Ectodermal cell (in vitro differentiated cells): Measurements from ENCODE around the gene MAP3K20.
"Not testable (repeated sequence)": the region's sequence is repeated elsewhere in the genome, so short reads cannot be mapped to it uniquely, and the experiment has no call there.

Experiments
- H3K27ac ChIP-seq: 2 replicates; pipeline ENCODE4 v1.7.0; 2013; ENCODE audit warnings: mild to moderate bottlenecking, low read depth, low read length; ENCODE audit not compliant: insufficient read depth, poor library complexity, severe bottlenecking
- H3K27me3 ChIP-seq: 2 replicates; pipeline ENCODE4 v1.7.0; 2013; ENCODE audit warnings: mild to moderate bottlenecking, low read length; ENCODE audit not compliant: insufficient read depth, control insufficient read depth, poor library complexity, severe bottlenecking
- H3K36me3 ChIP-seq: one replicate; pipeline ENCODE4 v1.7.0; 2013; ENCODE audit warnings: low read length; ENCODE audit not compliant: control insufficient read depth, insufficient read depth
- H3K4me1 ChIP-seq: one replicate; pipeline ENCODE4 v1.7.0; 2013; ENCODE audit warnings: low read length; ENCODE audit not compliant: control insufficient read depth, insufficient read depth
- H3K4me3 ChIP-seq: 2 replicates; pipeline ENCODE4 v1.7.0; 2013; ENCODE audit warnings: low read depth, low read length, control low read depth; ENCODE audit not compliant: insufficient read depth
- H3K9me3 ChIP-seq: 2 replicates; pipeline ENCODE4 v1.7.0; 2013; ENCODE audit warnings: mild to moderate bottlenecking, low read length, moderate library complexity; ENCODE audit not compliant: control insufficient read depth
- WGBS, 2 experiments: methylation state at CpG; one replicate each; pipeline ENCODE4 v1.1.7; 2013; ENCODE audit warnings: missing lambda C conversion rate in 2 of 2; 5-methylcytosine and 5-hydroxymethylcytosine counted together

MAP3K20 gene

GRCh38 chr2:173264151-173264550 is 188.5 kb downstream of the MAP3K20 start:
- H3K4me3 ChIP-seq, result no peak overlapping the region
- H3K9me3 ChIP-seq, result no peaks in the 10 kb centered on the region
- no peak overlapping the region for H3K27ac ChIP-seq
- no peaks in the 10 kb centered on the region for H3K36me3 ChIP-seq
- H3K27me3 ChIP-seq, result no peaks in the 10 kb centered on the region
- H3K4me1 ChIP-seq, result peaks cover 4% of the 10 kb centered on the region
- WGBS, 2 experiments, result 90 to 94% methylated on average over 1 to 4 of the region's 4 CpGs

DNA sequence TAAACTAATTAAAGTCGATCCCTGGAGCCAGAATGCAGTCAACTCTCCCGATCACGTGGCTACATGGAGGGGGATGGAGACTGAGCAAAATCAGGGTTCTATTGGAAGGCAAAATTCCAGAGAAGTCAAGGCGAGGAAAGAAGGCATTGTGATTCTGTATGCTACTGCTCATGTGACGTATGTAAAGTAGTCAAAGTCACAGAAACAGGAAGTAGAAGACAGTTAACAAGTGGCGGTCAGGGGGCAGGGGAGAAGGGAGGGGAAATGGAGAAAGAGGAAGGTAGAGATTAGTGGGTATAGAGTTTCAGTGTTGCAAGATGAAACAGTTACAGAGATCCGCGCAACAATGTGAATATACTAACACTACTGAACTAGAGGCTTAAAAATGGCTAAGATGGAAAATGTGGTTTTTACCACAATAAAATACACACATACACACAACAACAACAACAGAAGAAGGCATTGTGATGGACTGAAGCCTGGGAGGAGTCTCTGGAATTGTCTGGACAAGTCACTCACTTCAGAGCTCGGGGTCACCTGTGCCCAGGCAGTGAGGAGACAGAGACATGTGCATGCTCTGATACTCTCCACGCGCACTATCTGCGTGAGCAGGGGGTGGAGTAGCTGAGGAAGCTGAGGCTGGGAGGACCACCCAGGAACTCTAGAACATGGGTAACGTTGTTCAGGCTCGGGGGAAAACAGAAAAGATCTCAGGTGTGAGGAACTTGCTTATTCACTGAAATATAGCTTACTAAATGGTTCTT is 189.1 kb downstream of the MAP3K20 start:
- Histone ChIP-seq H3K36me3 (no peaks in the 10 kb centered on the region), H3K9me3 (no peaks in the 10 kb centered on the region), H3K27me3 (no peaks in the 10 kb centered on the region), H3K27ac (no peak overlapping the region), H3K4me1 (peaks cover 4% of the 10 kb centered on the region), H3K4me3 (no peak overlapping the region)
- WGBS, 2 experiments, result 84 to 85% methylated on average over 12 to 14 of the region's 14 CpGs

DNA sequence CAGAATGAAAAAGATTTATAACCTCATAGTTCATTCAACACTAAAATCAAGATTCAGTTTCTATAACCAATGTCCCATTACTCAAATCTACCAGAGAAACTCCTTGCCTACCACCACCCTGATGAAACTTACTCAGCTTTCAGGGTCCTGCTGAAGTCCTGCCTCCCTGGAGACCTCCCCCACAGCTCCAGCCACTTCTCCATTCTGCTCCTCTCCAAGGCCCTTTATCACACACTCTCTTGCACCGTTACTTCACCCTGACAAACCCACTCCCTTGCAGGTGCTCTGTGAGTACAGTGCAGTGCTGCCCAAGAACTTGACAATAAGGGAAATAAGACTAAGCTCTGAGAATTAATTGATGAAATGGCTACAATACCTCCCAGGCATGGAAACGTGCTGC is 195.5 kb downstream of the MAP3K20 start:
- WGBS, 2 experiments, result 89 to 94% methylated on average over 2 of the region's 2 CpGs
- no peak overlapping the region for H3K4me3 ChIP-seq

DNA sequence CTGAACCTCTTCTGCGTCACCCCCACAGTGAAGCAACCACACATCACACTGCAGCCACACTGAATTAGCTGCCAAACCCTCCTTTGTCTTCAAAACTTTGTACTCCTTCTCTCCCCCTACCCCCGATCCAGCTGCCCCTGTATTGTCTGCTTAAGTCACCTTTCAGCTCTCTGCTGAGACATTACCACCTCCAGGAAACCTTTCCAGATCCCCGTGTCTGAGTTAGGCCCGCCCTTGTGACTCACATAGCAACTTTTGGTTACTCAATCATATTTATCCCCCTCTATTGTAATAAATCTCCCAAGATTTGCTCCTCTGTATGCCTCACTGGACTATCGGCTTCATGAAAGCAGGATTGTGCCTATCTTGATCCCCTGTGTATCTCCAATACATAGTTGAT is 196.2 kb downstream of the MAP3K20 start:
- no peak overlapping the region for H3K4me3 ChIP-seq
- H3K9me3 ChIP-seq, result no peaks in the 10 kb centered on the region
- H3K36me3 ChIP-seq, result no peaks in the 10 kb centered on the region
- 74 to 79% methylated on average over 5 of the region's 5 CpGs for WGBS, 2 experiments
- peaks cover 6% of the 10 kb centered on the region for H3K4me1 ChIP-seq
- H3K27me3 ChIP-seq, result no peaks in the 10 kb centered on the region
- no peak overlapping the region for H3K27ac ChIP-seq

More for the DNA sequence above, 195.5 kb downstream of the MAP3K20 start:
- Histone ChIP-seq H3K4me1 (peaks cover 6% of the 10 kb centered on the region), H3K27me3 (no peaks in the 10 kb centered on the region), H3K9me3 (no peaks in the 10 kb centered on the region), H3K36me3 (no peaks in the 10 kb centered on the region), H3K27ac (no peak overlapping the region)

- Histone ChIP-seq H3K36me3 (no peaks in the 10 kb centered on the region), H3K27me3 (no peaks in the 10 kb centered on the region), H3K9me3 (no peaks in the 10 kb centered on the region), H3K4me3 (no peak overlapping the region), H3K27ac (no peak overlapping the region), H3K4me1 (peaks cover 6% of the 10 kb centered on the region)
- 72 to 85% methylated on average over 3 of the region's 3 CpGs for WGBS, 2 experiments
Measured at GRCh38 chr2:173272849-173273248, 197.2 kb downstream of the MAP3K20 start.

- no peaks in the 10 kb centered on the region for H3K36me3 ChIP-seq
- 67 to 95% methylated on average over 1 to 3 of the region's 3 CpGs for WGBS, 2 experiments
Measured at GRCh38 chr2:173278794-173279526, 203.3 kb downstream of the MAP3K20 start.

GRCh38 chr2:173279527-173279868 is 203.9 kb downstream of the MAP3K20 start:
- H3K4me3 ChIP-seq, result no peak overlapping the region
- no peaks in the 10 kb centered on the region for H3K27me3 ChIP-seq
- 93% methylated on average over 3 of the region's 3 CpGs for WGBS, 2 experiments
- H3K9me3 ChIP-seq, result no peaks in the 10 kb centered on the region
- no peaks in the 10 kb centered on the region for H3K4me1 ChIP-seq
- no peak overlapping the region for H3K27ac ChIP-seq
- H3K36me3 ChIP-seq, result no peaks in the 10 kb centered on the region

More at GRCh38 chr2:173278794-173279526, 203.3 kb downstream of the MAP3K20 start:
- Histone ChIP-seq H3K4me1 (no peaks in the 10 kb centered on the region), H3K9me3 (no peaks in the 10 kb centered on the region), H3K27me3 (no peaks in the 10 kb centered on the region), H3K27ac (no peak overlapping the region), H3K4me3 (no peak overlapping the region)

DNA sequence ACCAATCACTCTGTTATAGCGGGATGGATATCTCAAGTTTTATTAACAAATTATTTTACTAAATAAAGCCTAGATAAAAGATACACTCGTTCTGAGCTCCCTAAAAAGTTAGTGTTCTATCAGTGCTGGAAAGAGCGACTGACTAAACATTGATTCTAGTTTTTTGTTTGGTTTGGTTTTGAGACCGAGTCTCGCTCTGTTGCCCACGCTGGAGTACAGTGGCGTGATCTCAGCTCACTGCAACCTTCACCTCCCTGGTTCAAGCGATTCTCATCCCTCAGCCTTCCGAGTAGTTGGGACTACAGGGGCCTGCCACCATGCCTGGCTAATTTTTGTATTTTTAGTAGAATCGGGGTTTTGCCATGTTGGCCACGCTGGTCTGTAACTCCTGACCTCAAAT is 205.2 kb downstream of the MAP3K20 start:
- Histone ChIP-seq H3K36me3 (no peaks in the 10 kb centered on the region), H3K4me3 (no peak overlapping the region), H3K4me1 (no peaks in the 10 kb centered on the region), H3K9me3 (no peaks in the 10 kb centered on the region), H3K27ac (no peak overlapping the region), H3K27me3 (no peaks in the 10 kb centered on the region)
- 94 to 96% methylated on average over 10 of the region's 11 CpGs for WGBS, 2 experiments

DNA sequence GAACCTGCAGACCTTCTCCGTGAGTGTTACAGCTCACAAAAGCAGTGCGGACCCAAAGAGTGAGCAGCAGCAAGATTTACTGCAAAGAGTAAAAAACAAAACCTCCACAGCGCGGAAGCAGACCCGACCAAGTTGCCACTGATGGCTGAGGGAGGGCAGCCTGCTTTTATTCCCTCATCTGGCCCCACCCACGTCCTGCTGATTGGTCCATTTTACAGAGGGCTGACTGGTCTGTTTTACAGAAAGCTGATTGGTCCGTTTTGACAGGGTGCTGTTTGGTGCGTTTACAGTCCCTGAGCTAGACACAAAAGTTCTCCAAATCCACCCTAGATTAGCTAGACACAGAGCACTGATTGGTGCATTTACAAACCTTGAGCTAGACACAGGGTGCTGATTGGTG is 206.3 kb downstream of the MAP3K20 start:
- not testable (repeated sequence) for H3K27ac ChIP-seq, H3K36me3 ChIP-seq, H3K4me1 ChIP-seq, H3K27me3 ChIP-seq, H3K4me3 ChIP-seq, H3K9me3 ChIP-seq
- 82 to 89% methylated on average over 8 of the region's 8 CpGs for WGBS, 2 experiments

GRCh38 chr2:173282795-173283545 is 207.3 kb downstream of the MAP3K20 start:
- H3K4me1 ChIP-seq, result no peaks in the 10 kb centered on the region
- H3K27ac ChIP-seq, result no peak overlapping the region
- 93 to 94% methylated on average over 27 to 28 of the region's 28 CpGs for WGBS, 2 experiments
- H3K27me3 ChIP-seq, result no peaks in the 10 kb centered on the region
- H3K4me3 ChIP-seq, result no peak overlapping the region
- no peaks in the 10 kb centered on the region for H3K9me3 ChIP-seq
- H3K36me3 ChIP-seq, result no peaks in the 10 kb centered on the region
